Lower leg skin (tissue), 4 donors: ENCODE results near the gene VAMP5. TPM values are rescaled to one million over a fixed set of nuclear protein-coding genes. Genes with fewer than 3 reads are reported as not detected.
"Not testable (repeated sequence)": the region's sequence is repeated elsewhere in the genome, so short reads cannot be mapped to it uniquely, and the experiment has no call there.

Experiments used
- DNase-seq, 2 donors: peaks; one replicate each; pipeline ENCODE4 v3.0.0-alpha.2; 2019; ENCODE audit warnings: low spot score in 2 of 2
- H3K4me3 ChIP-seq: fragments of 200-600 bp; sonication (generic); 2 replicates; pipeline ENCODE4 v1.5.1; 2017; ENCODE audit warnings: mild to moderate bottlenecking, low read depth; ENCODE audit not compliant: poor library complexity, severe bottlenecking
- POLR2A ChIP-seq, 2 donors: fragments of 450-650 bp; IDR thresholded peaks; one replicate each; pipeline ENCODE4 v1.6.1; 2016 to 2017; ENCODE audit warnings: antibody characterized with exemption in 2 of 2, mild to moderate bottlenecking in 1 of 2, moderate library complexity in 1 of 2
- WGBS, 2 donors: methylation state at CpG; one replicate each; pipeline ENCODE4 v1.1.5; 2018; 5-methylcytosine and 5-hydroxymethylcytosine counted together
- intact Hi-C: fragments of 100-400 bp; cut with DNase I; formaldehyde crosslinking; loops from one replicate; pipeline ENCODE4 v1.15.0; 2023; ENCODE audit warnings: low total_unique reads
- total RNA-seq, 4 donors: library from RNA; depleted of rRNA; stranded (reverse); fragments of >200 nt; gene quantifications; one replicate each; pipeline ENCODE4 v1.1.0, GENCODE V29; 2016
- TF ChIP-seq, protein P1 (sequence below), 3 donors: fragments of 450-650 bp; IDR thresholded peaks; one replicate each; pipeline ENCODE4 v1.5.1; 2016; ENCODE audit warnings: antibody characterized with exemption in 3 of 3, mild to moderate bottlenecking in 3 of 3, moderate library complexity in 2 of 3

VAMP5 gene
- total RNA-seq, 4 donors from 2014 or later: 10.1 to 35.6 (median 14.0) TPM

DNA sequence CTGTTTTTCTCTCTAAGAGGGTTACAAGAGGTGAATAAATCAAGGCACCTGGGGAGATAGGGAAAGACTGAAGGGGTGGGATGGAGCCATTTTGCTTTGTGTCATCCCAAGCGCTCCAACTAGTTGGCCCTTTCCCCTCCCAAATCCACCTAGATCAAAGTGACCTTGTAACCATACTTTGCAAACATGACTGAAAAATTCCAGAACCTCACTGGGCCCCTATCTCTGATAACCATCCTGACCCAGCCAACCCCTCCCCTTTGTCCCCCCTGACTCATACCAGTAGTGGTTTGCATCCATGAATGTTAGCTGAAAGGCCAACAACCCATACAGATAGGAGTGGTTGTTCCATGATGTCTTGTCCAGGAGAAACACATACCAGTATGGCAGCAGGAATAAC, 26.1 kb upstream of the VAMP5 start:
- DNase-seq: peak in 1 of 2 donors; percentile 56
- intact Hi-C loops: no loop called here
- TF ChIP-seq POLR2A (IDR thresholded peaks at IDR 0.05): no peak
- TF ChIP-seq, protein P1, sequence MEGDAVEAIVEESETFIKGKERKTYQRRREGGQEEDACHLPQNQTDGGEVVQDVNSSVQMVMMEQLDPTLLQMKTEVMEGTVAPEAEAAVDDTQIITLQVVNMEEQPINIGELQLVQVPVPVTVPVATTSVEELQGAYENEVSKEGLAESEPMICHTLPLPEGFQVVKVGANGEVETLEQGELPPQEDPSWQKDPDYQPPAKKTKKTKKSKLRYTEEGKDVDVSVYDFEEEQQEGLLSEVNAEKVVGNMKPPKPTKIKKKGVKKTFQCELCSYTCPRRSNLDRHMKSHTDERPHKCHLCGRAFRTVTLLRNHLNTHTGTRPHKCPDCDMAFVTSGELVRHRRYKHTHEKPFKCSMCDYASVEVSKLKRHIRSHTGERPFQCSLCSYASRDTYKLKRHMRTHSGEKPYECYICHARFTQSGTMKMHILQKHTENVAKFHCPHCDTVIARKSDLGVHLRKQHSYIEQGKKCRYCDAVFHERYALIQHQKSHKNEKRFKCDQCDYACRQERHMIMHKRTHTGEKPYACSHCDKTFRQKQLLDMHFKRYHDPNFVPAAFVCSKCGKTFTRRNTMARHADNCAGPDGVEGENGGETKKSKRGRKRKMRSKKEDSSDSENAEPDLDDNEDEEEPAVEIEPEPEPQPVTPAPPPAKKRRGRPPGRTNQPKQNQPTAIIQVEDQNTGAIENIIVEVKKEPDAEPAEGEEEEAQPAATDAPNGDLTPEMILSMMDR (IDR thresholded peaks at IDR 0.05): no peak
- 96 to 100% methylated on average over 1 of the region's 1 CpG for WGBS, 2 donors
- H3K4me3 ChIP-seq: no peak overlapping the region

DNA sequence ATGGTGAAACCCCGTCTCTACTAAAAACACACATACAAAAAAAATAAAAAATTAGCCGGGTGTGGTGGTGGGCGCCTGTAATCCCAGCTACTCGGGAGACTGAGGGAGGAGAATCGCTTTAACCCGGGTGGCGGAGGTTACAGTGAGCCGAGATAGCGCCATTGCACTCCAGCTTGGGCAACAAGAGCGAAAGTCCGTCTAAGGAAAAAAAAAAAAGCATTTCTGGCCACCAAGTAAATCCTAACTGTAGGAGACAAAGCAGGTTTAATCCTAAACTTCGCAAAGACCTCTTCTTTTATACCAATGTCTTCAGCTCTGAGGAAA, 23.9 kb upstream of the VAMP5 start:
- H3K4me3 ChIP-seq, intact Hi-C loops, DNase-seq: not testable (repeated sequence)
- WGBS, 2 donors: 74 to 76% methylated on average over 12 of the region's 12 CpGs

DNA sequence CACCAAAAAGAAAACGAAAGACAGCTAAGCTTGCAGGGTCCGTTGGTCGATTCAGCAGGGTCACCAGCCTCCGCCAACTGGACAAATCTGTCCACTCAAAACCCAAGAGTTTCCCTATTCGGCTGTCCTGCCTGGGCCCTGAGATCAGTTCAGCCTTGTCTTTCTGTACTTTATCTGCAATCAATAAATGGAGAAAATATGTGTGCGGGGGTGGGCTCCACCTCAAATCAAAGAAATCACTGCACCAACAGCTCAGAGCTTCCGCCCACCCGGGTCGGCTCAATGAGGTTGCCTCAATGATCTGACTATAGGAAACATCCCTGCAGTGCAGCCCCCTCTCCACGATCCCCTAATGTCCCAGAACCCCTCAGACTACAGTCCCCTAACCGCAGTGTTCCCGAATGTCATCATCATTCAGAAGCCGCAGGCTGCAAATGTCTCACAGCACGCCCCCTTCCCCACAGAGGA, 23.4 kb upstream of the VAMP5 start:
- DNase-seq: no peak

DNA sequence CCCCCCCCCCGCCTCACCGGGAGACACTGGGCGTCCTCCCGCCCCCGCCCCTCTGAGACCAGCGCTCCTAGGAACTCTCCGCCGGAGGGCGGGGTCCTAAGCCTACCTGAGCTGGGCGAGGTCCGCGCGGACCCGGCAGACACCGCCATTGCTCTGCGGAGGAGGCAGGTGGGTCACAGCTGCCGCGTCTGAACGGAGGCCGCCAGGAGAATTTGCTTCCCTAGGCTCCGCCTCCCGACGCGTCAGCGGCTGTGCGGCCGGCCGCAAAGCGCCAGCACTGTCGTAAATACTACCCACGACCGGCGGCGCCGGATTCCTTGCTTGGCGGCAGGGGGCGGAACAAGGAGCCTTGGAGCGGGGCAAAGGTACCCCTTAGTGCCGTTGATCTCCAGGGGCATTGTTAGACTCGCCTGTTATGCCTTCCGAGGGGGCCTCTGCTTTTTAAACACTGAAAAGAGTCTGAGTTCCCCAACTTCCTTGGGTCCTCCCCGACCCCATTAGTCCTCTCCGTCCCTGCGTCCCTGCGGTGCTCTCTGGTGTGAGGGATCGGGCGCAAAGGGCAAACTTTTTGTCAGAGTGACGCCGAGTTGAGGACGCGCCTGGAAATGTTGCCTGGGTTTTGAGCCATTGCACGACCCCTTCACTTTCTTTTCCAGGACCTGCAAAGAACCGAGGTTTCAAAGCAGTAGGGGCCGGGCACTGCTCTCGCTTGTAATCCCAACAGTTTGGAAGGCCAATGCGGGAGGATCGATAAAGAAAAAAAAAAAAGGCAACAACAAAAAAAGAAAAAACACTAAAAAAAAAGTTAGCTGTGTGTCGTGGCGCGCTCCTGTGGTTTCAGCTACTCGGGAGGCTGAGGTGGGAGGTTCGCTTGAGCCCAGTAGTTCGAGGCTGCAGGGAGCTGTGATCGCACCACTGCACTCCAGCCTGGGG, 22.7 kb upstream of the VAMP5 start, which contains the start of gene GGCX:
Gene GGCX (minus strand): TSS at position 214 of the 933 bp plus-strand sequence. CDS start 65 bp downstream, at position 149.
- TF ChIP-seq, protein P1 (IDR thresholded peaks at IDR 0.05): no peak
- TF ChIP-seq POLR2A (IDR thresholded peaks at IDR 0.05): no peak
- peak; percentile 95 to 98 for DNase-seq
- peak within 1 kb of the TSS; percentile 47 for H3K4me3 ChIP-seq
- WGBS, 2 donors: 6 to 9% methylated on average over 26 to 51 of the region's 64 CpGs
- intact Hi-C loops: no loop called here

More for the DNA sequence above, 23.4 kb upstream of the VAMP5 start:
- intact Hi-C loops: no loop called here
- WGBS, 2 donors: 4 to 5% methylated on average over 13 to 14 of the region's 14 CpGs
- peak overlapping the region; percentile 47 for H3K4me3 ChIP-seq
- no peak for TF ChIP-seq POLR2A (IDR thresholded peaks at IDR 0.05)
- TF ChIP-seq, protein P1 (IDR thresholded peaks at IDR 0.05): no peak

DNA sequence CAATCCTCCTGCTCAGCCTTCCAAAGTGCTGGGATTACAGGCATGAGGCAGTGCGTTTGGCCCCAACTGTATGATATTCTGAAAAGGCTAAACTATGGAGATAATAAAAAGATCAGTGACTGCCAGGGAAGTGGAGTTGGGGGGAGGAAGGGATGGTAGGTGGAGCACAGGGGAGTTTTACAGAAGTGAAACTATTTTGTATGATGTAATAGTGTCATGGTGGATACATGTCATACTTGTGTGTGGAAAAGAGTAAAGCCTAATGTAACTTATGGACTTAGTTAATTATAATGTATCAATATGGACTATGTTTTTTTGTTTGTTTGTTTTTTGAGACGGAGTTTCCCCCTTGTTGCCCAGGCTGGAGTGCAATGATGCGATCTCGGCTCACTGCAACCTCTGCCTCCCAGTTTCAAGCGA, 20.1 kb upstream of the VAMP5 start:
- DNase-seq: no peak
- TF ChIP-seq, protein P1 (IDR thresholded peaks at IDR 0.05): no peak
- TF ChIP-seq POLR2A (IDR thresholded peaks at IDR 0.05): no peak
- H3K4me3 ChIP-seq: no peak overlapping the region
- 90 to 91% methylated on average over 5 of the region's 5 CpGs for WGBS, 2 donors
- intact Hi-C loops: no loop called here

DNA sequence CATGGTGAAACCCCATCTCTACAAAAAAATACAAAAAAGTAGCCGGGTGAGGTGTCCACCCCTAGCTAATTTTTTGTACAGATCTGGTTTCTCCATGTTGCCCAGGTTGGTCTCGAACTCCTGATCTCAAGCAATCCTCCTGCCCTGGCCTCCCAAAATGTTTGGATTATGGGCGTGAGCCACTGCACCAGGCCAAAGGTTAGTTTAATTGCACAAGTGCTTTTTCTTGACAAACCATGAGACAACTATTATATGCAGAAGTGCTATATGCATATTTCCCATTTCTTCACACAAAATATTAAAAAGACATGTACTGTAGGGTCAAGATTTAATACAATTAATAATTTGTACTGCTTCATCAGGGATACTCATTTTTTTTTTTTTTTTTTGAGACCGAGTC, 18.0 kb upstream of the VAMP5 start:
- no peak for DNase-seq
- TF ChIP-seq POLR2A (IDR thresholded peaks at IDR 0.05): no peak
- TF ChIP-seq, protein P1 (IDR thresholded peaks at IDR 0.05): no peak
- WGBS, 2 donors: 84 to 86% methylated on average over 4 of the region's 4 CpGs
- no peak overlapping the region for H3K4me3 ChIP-seq
- intact Hi-C loops: no loop called here
